ENCODE measurements around the gene DNAJC21.

DNA sequence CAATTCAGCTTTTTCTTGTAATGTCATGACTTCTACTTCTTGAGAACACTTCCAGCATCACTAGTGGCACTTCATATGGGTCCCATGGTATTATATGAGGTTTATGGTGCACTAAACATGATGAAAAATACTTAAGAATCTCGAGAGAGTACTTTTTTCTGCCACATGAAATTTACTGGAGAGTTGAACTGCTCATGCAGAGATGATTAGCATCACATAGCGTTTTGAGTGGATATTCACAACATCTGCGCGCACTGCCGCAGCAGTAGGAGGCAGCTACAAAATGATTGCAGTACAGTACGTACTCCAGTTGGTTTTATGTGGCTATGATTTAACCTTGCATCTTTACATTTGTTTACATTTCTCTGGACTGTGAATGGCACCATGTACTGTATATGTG, 28.7 kb upstream of the DNAJC21 start:
- TF ChIP-seq CTCF (conservative IDR thresholded peaks at IDR 0.05 in 1 of 2, IDR thresholded peaks at IDR 0.05 in 1 of 2; ENCODE audit: low read depth in 1 of 2, low read length in 2 of 2) = no peak
- TF ChIP-seq EZH2 (IDR thresholded peaks at IDR 0.05; ENCODE audit: low read length, missing control alignments) = no peak

Measured in fibroblast of lung (primary cell).